ENCODE measurements around the gene KDM4C. TPM values are rescaled to one million over a fixed set of nuclear protein-coding genes. Genes with fewer than 3 reads are reported as not detected.

Gene KDM4C
- total and polyA plus RNA-seq, 2 of the 13 experiments (the other 11 are each of a cell fraction or from before 2014, with no cell fraction given): 19.4 to 23.6 TPM

DNA sequence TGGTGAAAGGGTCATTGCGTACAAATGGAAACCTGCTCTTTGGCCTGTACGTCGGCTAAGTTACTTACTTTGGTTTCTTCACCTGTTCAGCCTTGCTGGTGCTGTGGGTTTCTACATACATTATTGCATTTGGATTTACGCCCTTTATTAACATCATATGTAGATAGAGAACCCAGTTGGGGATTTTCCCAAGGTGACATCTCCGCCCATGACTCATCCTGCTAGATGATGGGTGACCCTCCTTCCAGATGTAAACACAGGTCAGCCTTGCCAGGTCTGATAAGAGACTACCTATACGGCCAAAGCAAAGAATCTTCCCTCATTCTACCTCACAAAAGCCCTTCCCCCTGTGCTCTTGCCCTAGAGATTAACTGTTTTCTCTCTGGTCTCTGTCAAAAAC, 360.9 kb downstream of the KDM4C start:
- no peak for FAIRE-seq
- Histone ChIP-seq H4K20me1 (ENCODE audit: insufficient read depth, low read length) (no peaks in the 10 kb centered on the region), H3K9me3 (ENCODE audit: low read length) (no peaks in the 10 kb centered on the region), H3K36me3 (replicated peaks in 1 of 2; ENCODE audit: control insufficient read depth in 1 of 2, insufficient read depth in 2 of 2, low read length in 2 of 2) (peaks cover 3 to 13% of the 10 kb centered on the region in 2 experiments; a peak in 3 of 5 replicates), H3K79me2 (ENCODE audit: insufficient read depth, low read length) (no peaks in the 10 kb centered on the region), H3K4me1 (ENCODE audit: insufficient read depth, low read length) (no peaks in the 10 kb centered on the region), H3K9ac (ENCODE audit: insufficient read depth, low read depth, low read length) (no peak overlapping the region), H3K27ac (ENCODE audit: extremely low read length, insufficient read depth, low read length) (no peak overlapping the region), H3K4me3 (replicated peaks in 1 of 3; ENCODE audit: insufficient read depth in 1 of 3, low read depth in 2 of 3, low read length in 3 of 3) (no peak overlapping the region), H3K27me3 (ENCODE audit: control insufficient read depth in 1 of 2, insufficient read depth in 2 of 2, low read length in 2 of 2) (no peaks in the 10 kb centered on the region), H2AFZ (ENCODE audit: low read length) (no peak overlapping the region), H3K4me2 (ENCODE audit: low read depth, low read length) (no peak overlapping the region)
- 95% methylated on average over 6 of the region's 6 CpGs for WGBS (ENCODE audit: low lambda C conversion rate)
- no peak for ATAC-seq
- in situ Hi-C loops (cut with HindIII; ENCODE audit: extremely low pct_ligation_motif_present, low pct_unique_long_range_greater_than_20kb): no loop called here
- intact Hi-C loops (cut with micrococcal nuclease; ENCODE audit: unreplicated experiment): no loop called here
- CTCF ChIA-PET (ENCODE audit: low intra/inter-chr PET ratio, low total read pairs): no interaction called here
- POLR2A ChIA-PET: no interaction called here
- DNase-seq (ENCODE audit: low spot score): no peak
- no TSS peak for BruUV-seq (replicated peaks)
- TF ChIP-seq ZNF383 (CRISPR knock-in tag; IDR thresholded peaks at IDR 0.05; ENCODE audit: borderline replicate concordance) (no peak), PPARG (CRISPR knock-in tag; conservative IDR thresholded peaks at IDR 0.05) (no peak), TAF1 (CRISPR knock-in tag; IDR thresholded peaks at IDR 0.05) (no peak), ZNF496 (CRISPR knock-in tag; IDR thresholded peaks at IDR 0.05; ENCODE audit: insufficient replicate concordance) (no peak), CSRNP1 (CRISPR knock-in tag; IDR thresholded peaks at IDR 0.05) (no peak), ZKSCAN1 (IDR thresholded peaks at IDR 0.05; ENCODE audit: low read length) (no peak), ZNF790 (CRISPR knock-in tag; IDR thresholded peaks at IDR 0.05; ENCODE audit: borderline replicate concordance) (no peak), RFX1 (IDR thresholded peaks at IDR 0.05) (no peak), HOXA3 (CRISPR knock-in tag; IDR thresholded peaks at IDR 0.05) (no peak), MTF1 (CRISPR knock-in tag; IDR thresholded peaks at IDR 0.05) (no peak), IKZF4 (CRISPR knock-in tag; IDR thresholded peaks at IDR 0.05; ENCODE audit: borderline replicate concordance, low read depth, not compliant biosample characterization) (no peak), AGO1 (IDR thresholded peaks at IDR 0.05; ENCODE audit: low read depth, low read length, poor library complexity, severe bottlenecking) (no peak), SAFB2 (CRISPR knock-in tag; IDR thresholded peaks at IDR 0.05; ENCODE audit: borderline replicate concordance, low read depth) (no peak), ZNF619 (CRISPR knock-in tag; IDR thresholded peaks at IDR 0.05) (no peak), ZNF264 (CRISPR knock-in tag; IDR thresholded peaks at IDR 0.05) (no peak), ZNF776 (CRISPR knock-in tag; IDR thresholded peaks at IDR 0.05) (no peak)
- TF ChIP-seq, protein P1, sequence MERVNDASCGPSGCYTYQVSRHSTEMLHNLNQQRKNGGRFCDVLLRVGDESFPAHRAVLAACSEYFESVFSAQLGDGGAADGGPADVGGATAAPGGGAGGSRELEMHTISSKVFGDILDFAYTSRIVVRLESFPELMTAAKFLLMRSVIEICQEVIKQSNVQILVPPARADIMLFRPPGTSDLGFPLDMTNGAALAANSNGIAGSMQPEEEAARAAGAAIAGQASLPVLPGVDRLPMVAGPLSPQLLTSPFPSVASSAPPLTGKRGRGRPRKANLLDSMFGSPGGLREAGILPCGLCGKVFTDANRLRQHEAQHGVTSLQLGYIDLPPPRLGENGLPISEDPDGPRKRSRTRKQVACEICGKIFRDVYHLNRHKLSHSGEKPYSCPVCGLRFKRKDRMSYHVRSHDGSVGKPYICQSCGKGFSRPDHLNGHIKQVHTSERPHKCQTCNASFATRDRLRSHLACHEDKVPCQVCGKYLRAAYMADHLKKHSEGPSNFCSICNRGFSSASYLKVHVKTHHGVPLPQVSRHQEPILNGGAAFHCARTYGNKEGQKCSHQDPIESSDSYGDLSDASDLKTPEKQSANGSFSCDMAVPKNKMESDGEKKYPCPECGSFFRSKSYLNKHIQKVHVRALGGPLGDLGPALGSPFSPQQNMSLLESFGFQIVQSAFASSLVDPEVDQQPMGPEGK (CRISPR knock-in tag; IDR thresholded peaks at IDR 0.05): no peak
